AG09309 (cell line): Measurements from ENCODE around the gene APLP1.

Source experiments
- DNase-seq: peaks from one replicate; pipeline ENCODE4 v3.0.0-alpha.2; 2010; ENCODE audit warnings: low read depth
- H3K4me3 ChIP-seq: 2 replicates; pipeline ENCODE4 v1.5.1; 2011; ENCODE audit warnings: mild to moderate bottlenecking, low read depth, low read length, moderate library complexity; ENCODE audit not compliant: control insufficient read depth
- CTCF ChIP-seq: IDR thresholded peaks from 2 replicates; pipeline ENCODE4 v1.5.1; 2011; ENCODE audit warnings: mild to moderate bottlenecking, low read depth, low read length, inconsistent platforms; ENCODE audit not compliant: insufficient read depth, control insufficient read depth; ENCODE audit errors: missing control alignments

APLP1 gene

GRCh38 chr19:35882114-35882832 lies 13.9 kb downstream of the APLP1 start:
- peak; percentile 66 for DNase-seq

DNA sequence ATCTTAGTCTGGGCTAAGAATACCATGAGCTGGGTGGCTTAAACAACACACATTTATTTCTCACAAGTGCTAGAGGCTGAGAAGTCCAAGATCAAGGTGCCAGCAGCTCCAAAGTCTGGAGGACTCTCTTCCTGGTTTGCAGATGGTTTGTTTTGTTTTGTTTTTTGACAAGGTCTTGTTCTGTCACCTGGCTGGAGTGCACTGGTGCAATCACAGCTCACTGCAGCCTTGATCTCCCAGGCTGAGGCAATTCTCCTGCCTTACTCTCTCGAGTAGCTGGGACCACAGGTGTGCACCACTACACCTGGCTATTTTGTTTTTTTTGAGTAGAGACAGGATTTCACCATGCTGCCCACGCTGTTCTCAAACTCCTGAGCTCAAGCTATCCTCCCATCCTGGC lies 15.5 kb downstream of the APLP1 start:
- no peak for DNase-seq
- H3K4me3 ChIP-seq = no peak overlapping the region
- TF ChIP-seq CTCF = no peak

More at GRCh38 chr19:35882114-35882832, 13.9 kb downstream of the APLP1 start:
- TF ChIP-seq CTCF = peak; percentile 61
- H3K4me3 ChIP-seq = no peak overlapping the region

DNA sequence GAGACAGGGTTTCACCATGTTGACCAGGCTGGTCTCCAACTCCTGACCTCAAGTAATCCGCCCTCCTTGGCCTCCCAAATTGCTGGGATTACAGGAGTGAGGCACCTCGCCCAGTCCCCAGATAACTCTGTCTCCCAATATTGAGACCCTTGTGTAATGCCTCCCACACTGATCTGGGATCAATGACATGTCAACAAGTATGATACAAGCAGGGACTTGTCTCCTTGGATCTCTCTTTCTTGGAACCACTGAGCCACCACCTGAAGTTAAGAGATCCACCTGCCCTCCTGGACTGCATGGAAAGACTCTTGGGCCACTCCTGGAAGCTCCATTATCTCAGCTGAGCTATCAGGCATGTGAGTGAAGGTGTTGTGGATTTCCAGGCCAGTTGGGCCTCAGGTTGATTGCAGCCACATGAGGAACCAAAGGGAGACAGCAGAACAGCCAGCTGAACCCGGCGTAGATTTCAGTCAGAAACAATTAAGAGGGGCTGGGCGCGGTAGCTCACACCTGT lies 16.9 kb downstream of the APLP1 start:
- no peak for TF ChIP-seq CTCF
- DNase-seq = no peak
- H3K4me3 ChIP-seq = no peak overlapping the region

DNA sequence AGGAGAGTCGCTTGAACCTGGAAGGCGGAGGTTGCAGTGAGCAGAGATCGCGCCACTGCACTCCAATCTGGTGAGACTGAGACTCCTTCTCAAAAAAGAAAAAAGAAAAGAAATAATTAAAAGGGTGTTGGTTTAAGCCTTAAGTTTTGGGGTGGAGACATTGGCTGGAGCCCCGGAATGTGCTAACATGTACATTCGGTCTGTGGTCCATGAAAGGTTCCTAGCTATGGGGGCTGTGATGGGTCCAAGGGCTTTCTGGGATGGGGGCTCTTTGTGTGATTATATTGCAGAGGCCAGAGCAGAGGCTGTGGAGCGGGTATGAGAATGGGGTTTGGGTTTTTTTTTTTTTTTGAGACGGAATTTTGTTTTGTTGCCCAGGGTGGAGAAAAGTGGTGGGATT lies 17.5 kb downstream of the APLP1 start:
- no peak for DNase-seq
- no peak overlapping the region for H3K4me3 ChIP-seq
- no peak for TF ChIP-seq CTCF

GRCh38 chr19:35887197-35887596 lies 18.8 kb downstream of the APLP1 start:
- no peak overlapping the region for H3K4me3 ChIP-seq
- TF ChIP-seq CTCF = no peak
- DNase-seq = no peak

DNA sequence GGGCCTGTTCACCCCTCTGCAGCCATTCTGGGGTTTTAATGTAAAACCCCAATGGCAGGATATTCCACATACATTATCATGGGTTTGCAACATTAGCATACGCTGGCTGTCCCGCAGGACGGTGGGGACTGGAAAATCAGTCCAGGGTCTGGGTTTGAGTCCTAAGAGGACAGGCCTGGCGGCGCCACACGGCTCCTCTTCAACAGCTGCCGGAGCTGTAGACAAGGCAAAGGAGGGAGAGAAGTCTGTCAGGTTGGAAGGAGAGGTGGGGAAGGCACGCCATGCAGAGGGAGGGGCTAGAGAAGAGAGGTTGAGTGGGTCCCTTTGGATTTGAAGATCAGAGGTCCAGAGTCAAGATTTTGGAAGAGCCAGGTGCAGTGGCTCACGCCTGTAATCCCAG lies 20.0 kb downstream of the APLP1 start:
- no peak for DNase-seq
- TF ChIP-seq CTCF = no peak
- no peak overlapping the region for H3K4me3 ChIP-seq
